GM19397 (cell line): ENCODE data around the gene GDPD4.

Experiments used
- ATAC-seq: cut with Tn5 transposase; IDR thresholded peaks from one replicate; pipeline ENCODE4 v1.9.1; 2021; ENCODE audit warnings: mild to moderate bottlenecking, moderate library complexity; ENCODE audit not compliant: unreplicated experiment

GDPD4 gene

GRCh38 chr11:77249427-77249826 is 52.1 kb downstream of the GDPD4 start:
- ATAC-seq, result no peak

- ATAC-seq, result no peak
These were observed 57.0 kb downstream of the GDPD4 start for GRCh38 chr11:77244277-77245027.

- no peak for ATAC-seq
These were observed 64.6 kb downstream of the GDPD4 start for GRCh38 chr11:77236901-77237300.

- ATAC-seq, result no peak
These were observed 68.5 kb downstream of the GDPD4 start for GRCh38 chr11:77233011-77233410.

- no peak for ATAC-seq
These were observed 69.2 kb downstream of the GDPD4 start for GRCh38 chr11:77232242-77232641.

- no peak for ATAC-seq
These were observed 69.7 kb downstream of the GDPD4 start for GRCh38 chr11:77231800-77232199.

- no peak for ATAC-seq
These were observed 70.4 kb downstream of the GDPD4 start for GRCh38 chr11:77230878-77231605.

- no peak for ATAC-seq
These were observed 77.7 kb downstream of the GDPD4 start for GRCh38 chr11:77223797-77224196.

GRCh38 chr11:77217156-77217555 is 84.3 kb downstream of the GDPD4 start:
- ATAC-seq, result no peak

GRCh38 chr11:77215106-77215505 is 86.4 kb downstream of the GDPD4 start:
- ATAC-seq, result no peak

- ATAC-seq, result no peak
These were observed 86.9 kb downstream of the GDPD4 start for GRCh38 chr11:77214557-77214956.

- no peak for ATAC-seq
These were observed 87.7 kb downstream of the GDPD4 start for GRCh38 chr11:77213589-77214428.

- no peak for ATAC-seq
These were observed 88.4 kb downstream of the GDPD4 start for GRCh38 chr11:77213029-77213579.

GRCh38 chr11:77212314-77213007 is 89.0 kb downstream of the GDPD4 start:
- ATAC-seq, result no peak

GRCh38 chr11:77211594-77212251 is 89.8 kb downstream of the GDPD4 start:
- ATAC-seq, result no peak

GRCh38 chr11:77211040-77211451 is 90.4 kb downstream of the GDPD4 start:
- ATAC-seq, result no peak

- no peak for ATAC-seq
These were observed 91.8 kb downstream of the GDPD4 start for GRCh38 chr11:77209663-77210062.

GRCh38 chr11:77208535-77208934 is 93.0 kb downstream of the GDPD4 start:
- no peak for ATAC-seq

GRCh38 chr11:77207618-77208313 is 93.7 kb downstream of the GDPD4 start:
- ATAC-seq, result no peak
